Gastroesophageal sphincter (tissue), 3 donors: ENCODE results near the gene HSPA6.
"Not testable (repeated sequence)": the region's sequence is repeated elsewhere in the genome, so short reads cannot be mapped to it uniquely, and the experiment has no call there.

Experiments used
- EP300 ChIP-seq: sonication (generic); formaldehyde crosslinking; IDR thresholded peaks from one replicate; pipeline ENCODE4 v1.6.1; 2017; ENCODE audit warnings: antibody characterized with exemption, mild to moderate bottlenecking
- POLR2A ChIP-seq, 2 donors: fragments of 450-650 bp; IDR thresholded peaks; one replicate each; pipeline ENCODE4 v1.6.1; 2017; ENCODE audit warnings: antibody characterized with exemption in 2 of 2, mild to moderate bottlenecking in 2 of 2, moderate library complexity in 1 of 2
- POLR2AphosphoS5 ChIP-seq: sonication (generic); formaldehyde crosslinking; IDR thresholded peaks from one replicate; pipeline ENCODE4 v1.6.1; 2017; ENCODE audit warnings: antibody characterized with exemption
- TF ChIP-seq, protein P1 (sequence below), 4 experiments: fragments of 200-600 bp in 2 of 4; fragments of 450-650 bp in 2 of 4; sonication (generic) in 1 of 4; IDR thresholded peaks; one replicate each; pipeline ENCODE4 v1.5.1; 2017 to 2019; ENCODE audit warnings: antibody characterized with exemption in 4 of 4, mild to moderate bottlenecking in 2 of 4, moderate library complexity in 2 of 4

- TF ChIP-seq POLR2AphosphoS5; POLR2A (IDR thresholded peaks at IDR 0.05); EP300: not testable (repeated sequence)
- TF ChIP-seq, protein P1, sequence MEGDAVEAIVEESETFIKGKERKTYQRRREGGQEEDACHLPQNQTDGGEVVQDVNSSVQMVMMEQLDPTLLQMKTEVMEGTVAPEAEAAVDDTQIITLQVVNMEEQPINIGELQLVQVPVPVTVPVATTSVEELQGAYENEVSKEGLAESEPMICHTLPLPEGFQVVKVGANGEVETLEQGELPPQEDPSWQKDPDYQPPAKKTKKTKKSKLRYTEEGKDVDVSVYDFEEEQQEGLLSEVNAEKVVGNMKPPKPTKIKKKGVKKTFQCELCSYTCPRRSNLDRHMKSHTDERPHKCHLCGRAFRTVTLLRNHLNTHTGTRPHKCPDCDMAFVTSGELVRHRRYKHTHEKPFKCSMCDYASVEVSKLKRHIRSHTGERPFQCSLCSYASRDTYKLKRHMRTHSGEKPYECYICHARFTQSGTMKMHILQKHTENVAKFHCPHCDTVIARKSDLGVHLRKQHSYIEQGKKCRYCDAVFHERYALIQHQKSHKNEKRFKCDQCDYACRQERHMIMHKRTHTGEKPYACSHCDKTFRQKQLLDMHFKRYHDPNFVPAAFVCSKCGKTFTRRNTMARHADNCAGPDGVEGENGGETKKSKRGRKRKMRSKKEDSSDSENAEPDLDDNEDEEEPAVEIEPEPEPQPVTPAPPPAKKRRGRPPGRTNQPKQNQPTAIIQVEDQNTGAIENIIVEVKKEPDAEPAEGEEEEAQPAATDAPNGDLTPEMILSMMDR (IDR thresholded peaks at IDR 0.05), result not testable (repeated sequence)
Observed at GRCh38 chr1:161477711-161478110, 46.6 kb upstream of the HSPA6 start.
